ENCODE measurements around the gene TDRD10.

DNA sequence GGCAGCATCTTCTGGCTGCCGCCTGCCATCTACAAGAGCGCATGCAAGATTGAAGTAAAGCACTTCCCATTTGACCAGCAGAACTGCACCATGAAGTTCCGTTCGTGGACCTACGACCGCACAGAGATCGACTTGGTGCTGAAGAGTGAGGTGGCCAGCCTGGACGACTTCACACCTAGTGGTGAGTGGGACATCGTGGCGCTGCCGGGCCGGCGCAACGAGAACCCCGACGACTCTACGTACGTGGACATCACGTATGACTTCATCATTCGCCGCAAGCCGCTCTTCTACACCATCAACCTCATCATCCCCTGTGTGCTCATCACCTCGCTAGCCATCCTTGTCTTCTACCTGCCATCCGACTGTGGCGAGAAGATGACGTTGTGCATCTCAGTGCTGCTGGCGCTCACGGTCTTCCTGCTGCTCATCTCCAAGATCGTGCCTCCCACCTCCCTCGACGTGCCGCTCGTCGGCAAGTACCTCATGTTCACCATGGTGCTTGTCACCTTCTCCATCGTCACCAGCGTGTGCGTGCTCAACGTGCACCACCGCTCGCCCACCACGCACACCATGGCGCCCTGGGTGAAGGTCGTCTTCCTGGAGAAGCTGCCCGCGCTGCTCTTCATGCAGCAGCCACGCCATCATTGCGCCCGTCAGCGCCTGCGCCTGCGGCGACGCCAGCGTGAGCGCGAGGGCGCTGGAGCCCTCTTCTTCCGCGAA lies 69.4 kb downstream of the TDRD10 start:
- no peak for TF ChIP-seq POLR2A (IDR thresholded peaks at IDR 0.05)
- TF ChIP-seq, protein P1, sequence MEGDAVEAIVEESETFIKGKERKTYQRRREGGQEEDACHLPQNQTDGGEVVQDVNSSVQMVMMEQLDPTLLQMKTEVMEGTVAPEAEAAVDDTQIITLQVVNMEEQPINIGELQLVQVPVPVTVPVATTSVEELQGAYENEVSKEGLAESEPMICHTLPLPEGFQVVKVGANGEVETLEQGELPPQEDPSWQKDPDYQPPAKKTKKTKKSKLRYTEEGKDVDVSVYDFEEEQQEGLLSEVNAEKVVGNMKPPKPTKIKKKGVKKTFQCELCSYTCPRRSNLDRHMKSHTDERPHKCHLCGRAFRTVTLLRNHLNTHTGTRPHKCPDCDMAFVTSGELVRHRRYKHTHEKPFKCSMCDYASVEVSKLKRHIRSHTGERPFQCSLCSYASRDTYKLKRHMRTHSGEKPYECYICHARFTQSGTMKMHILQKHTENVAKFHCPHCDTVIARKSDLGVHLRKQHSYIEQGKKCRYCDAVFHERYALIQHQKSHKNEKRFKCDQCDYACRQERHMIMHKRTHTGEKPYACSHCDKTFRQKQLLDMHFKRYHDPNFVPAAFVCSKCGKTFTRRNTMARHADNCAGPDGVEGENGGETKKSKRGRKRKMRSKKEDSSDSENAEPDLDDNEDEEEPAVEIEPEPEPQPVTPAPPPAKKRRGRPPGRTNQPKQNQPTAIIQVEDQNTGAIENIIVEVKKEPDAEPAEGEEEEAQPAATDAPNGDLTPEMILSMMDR (IDR thresholded peaks at IDR 0.05 in 4 of 5, conservative IDR thresholded peaks at IDR 0.05 in 1 of 5) = no peak

Measured in gastrocnemius medialis (tissue), 4 donors.